Central memory CD8-positive, alpha-beta T cell (primary cell): ENCODE results near the gene DENND5A.
A peak's percentile ranks its signal among the peaks of the same experiment; 100 is the strongest.

Source experiments
- ATAC-seq: fragments of 150-1000 bp; cut with Tn5 transposase; replicated peaks from 2 replicates; pipeline ENCODE4 v1.10.0; 2022; ENCODE audit warnings: mild to moderate bottlenecking, moderate FRiP score, moderate number of reproducible peaks; ENCODE audit not compliant: poor library complexity, severe bottlenecking; ENCODE audit errors: extremely low read depth
- DNase-seq, 2 donors: peaks; one replicate each; pipeline ENCODE4 v3.0.0; 2021; ENCODE audit warnings: low spot score in 2 of 2
- H3K27ac Mint-ChIP-seq: one replicate; pipeline ENCODE4 v1.8.0; 2022; ENCODE audit warnings: low read depth, mild to moderate bottlenecking, moderate library complexity, mixed read lengths
- H3K27me3 Mint-ChIP-seq: one replicate; pipeline ENCODE4 v1.8.0; 2022; ENCODE audit warnings: mixed read lengths
- H3K36me3 Mint-ChIP-seq: one replicate; pipeline ENCODE4 v1.8.0; 2022; ENCODE audit warnings: mild to moderate bottlenecking, moderate library complexity, mixed read lengths; ENCODE audit not compliant: insufficient read depth
- H3K4me1 Mint-ChIP-seq: one replicate; pipeline ENCODE4 v1.8.0; 2022; ENCODE audit warnings: mixed read lengths
- H3K4me3 Mint-ChIP-seq: one replicate; pipeline ENCODE4 v1.8.0; 2022; ENCODE audit warnings: mild to moderate bottlenecking, moderate library complexity, mixed read lengths
- H3K9me3 Mint-ChIP-seq: one replicate; pipeline ENCODE4 v1.8.0; 2022; ENCODE audit warnings: mixed read lengths

Gene DENND5A

GRCh38 chr11:9137293-9138132 lies 127.6 kb downstream of the DENND5A start:
- no peaks in the 10 kb centered on the region for H3K9me3 Mint-ChIP-seq
- ATAC-seq = peak; percentile 75
- no peak overlapping the region for H3K4me3 Mint-ChIP-seq
- H3K4me1 Mint-ChIP-seq = peaks cover 15% of the 10 kb centered on the region
- H3K36me3 Mint-ChIP-seq = peaks cover 20% of the 10 kb centered on the region
- H3K27me3 Mint-ChIP-seq = no peaks in the 10 kb centered on the region
- DNase-seq = peak; percentile 38 to 45
- peak overlapping the region; percentile 41 for H3K27ac Mint-ChIP-seq

- ATAC-seq = no peak
- no peak overlapping the region for H3K4me3 Mint-ChIP-seq
- H3K9me3 Mint-ChIP-seq = no peaks in the 10 kb centered on the region
- DNase-seq = no peak
- H3K36me3 Mint-ChIP-seq = peaks cover 15% of the 10 kb centered on the region
- H3K27me3 Mint-ChIP-seq = no peaks in the 10 kb centered on the region
- peaks cover 15% of the 10 kb centered on the region for H3K4me1 Mint-ChIP-seq
- no peak overlapping the region for H3K27ac Mint-ChIP-seq
Measured at GRCh38 chr11:9136741-9137140, 128.4 kb downstream of the DENND5A start.

- Mint-ChIP-seq H3K4me3 (no peak overlapping the region), H3K36me3 (peaks cover 11% of the 10 kb centered on the region), H3K4me1 (peaks cover 15% of the 10 kb centered on the region), H3K9me3 (no peaks in the 10 kb centered on the region), H3K27me3 (no peaks in the 10 kb centered on the region), H3K27ac (no peak overlapping the region)
- DNase-seq (no peak), ATAC-seq (no peak)
Measured at GRCh38 chr11:9133956-9134355, 131.2 kb downstream of the DENND5A start.

GRCh38 chr11:9132203-9132878 lies 132.8 kb downstream of the DENND5A start:
- no peak for DNase-seq
- Mint-ChIP-seq H3K4me3 (no peak overlapping the region), H3K27ac (no peak overlapping the region), H3K9me3 (no peaks in the 10 kb centered on the region), H3K4me1 (peaks cover 8% of the 10 kb centered on the region), H3K27me3 (no peaks in the 10 kb centered on the region), H3K36me3 (peaks cover 11% of the 10 kb centered on the region)
- no peak for ATAC-seq

GRCh38 chr11:9130297-9130696 lies 134.9 kb downstream of the DENND5A start:
- Mint-ChIP-seq H3K27me3 (no peaks in the 10 kb centered on the region), H3K27ac (no peak overlapping the region), H3K9me3 (no peaks in the 10 kb centered on the region), H3K4me1 (no peaks in the 10 kb centered on the region), H3K4me3 (no peak overlapping the region), H3K36me3 (peaks cover 1% of the 10 kb centered on the region)
- ATAC-seq (no peak), DNase-seq (no peak)

GRCh38 chr11:9126636-9127035 lies 138.5 kb downstream of the DENND5A start:
- Mint-ChIP-seq H3K4me1 (no peaks in the 10 kb centered on the region), H3K27ac (no peak overlapping the region), H3K27me3 (no peaks in the 10 kb centered on the region), H3K9me3 (no peaks in the 10 kb centered on the region), H3K4me3 (no peak overlapping the region), H3K36me3 (no peaks in the 10 kb centered on the region)
- DNase-seq (no peak), ATAC-seq (no peak)

GRCh38 chr11:9125185-9125886 lies 139.8 kb downstream of the DENND5A start:
- H3K36me3 Mint-ChIP-seq = no peaks in the 10 kb centered on the region
- no peak for DNase-seq

GRCh38 chr11:9123595-9124304 lies 141.4 kb downstream of the DENND5A start:
- no peaks in the 10 kb centered on the region for H3K36me3 Mint-ChIP-seq
- no peak for ATAC-seq
- DNase-seq = no peak
- H3K9me3 Mint-ChIP-seq = no peaks in the 10 kb centered on the region
- no peak overlapping the region for H3K27ac Mint-ChIP-seq
- no peaks in the 10 kb centered on the region for H3K4me1 Mint-ChIP-seq
- H3K27me3 Mint-ChIP-seq = no peaks in the 10 kb centered on the region
- no peak overlapping the region for H3K4me3 Mint-ChIP-seq

More at GRCh38 chr11:9125185-9125886, 139.8 kb downstream of the DENND5A start:
- Mint-ChIP-seq H3K4me3 (no peak overlapping the region), H3K27ac (no peak overlapping the region), H3K9me3 (no peaks in the 10 kb centered on the region), H3K4me1 (no peaks in the 10 kb centered on the region), H3K27me3 (no peaks in the 10 kb centered on the region)
- no peak for ATAC-seq

- DNase-seq (no peak), ATAC-seq (no peak)
- Mint-ChIP-seq H3K4me3 (no peak overlapping the region), H3K27me3 (no peaks in the 10 kb centered on the region), H3K27ac (no peak overlapping the region), H3K36me3 (no peaks in the 10 kb centered on the region), H3K9me3 (no peaks in the 10 kb centered on the region), H3K4me1 (no peaks in the 10 kb centered on the region)
Measured at GRCh38 chr11:9121469-9121796, 143.7 kb downstream of the DENND5A start.

GRCh38 chr11:9120664-9121468 lies 144.3 kb downstream of the DENND5A start:
- no peak overlapping the region for H3K4me3 Mint-ChIP-seq
- peaks cover 2% of the 10 kb centered on the region for H3K27me3 Mint-ChIP-seq
- DNase-seq = no peak
- H3K27ac Mint-ChIP-seq = no peak overlapping the region
- no peaks in the 10 kb centered on the region for H3K36me3 Mint-ChIP-seq
- no peaks in the 10 kb centered on the region for H3K4me1 Mint-ChIP-seq
- no peaks in the 10 kb centered on the region for H3K9me3 Mint-ChIP-seq
- no peak for ATAC-seq

GRCh38 chr11:9118277-9118676 lies 146.9 kb downstream of the DENND5A start:
- Mint-ChIP-seq H3K4me1 (no peaks in the 10 kb centered on the region), H3K9me3 (no peaks in the 10 kb centered on the region), H3K27me3 (peaks cover 20% of the 10 kb centered on the region), H3K4me3 (no peak overlapping the region), H3K36me3 (no peaks in the 10 kb centered on the region), H3K27ac (no peak overlapping the region)
- ATAC-seq (no peak), DNase-seq (no peak)

- peaks cover 26% of the 10 kb centered on the region for H3K27me3 Mint-ChIP-seq
- peaks cover 5% of the 10 kb centered on the region for H3K9me3 Mint-ChIP-seq
- H3K4me3 Mint-ChIP-seq = no peak overlapping the region
- ATAC-seq (no peak), DNase-seq (no peak)
- H3K27ac Mint-ChIP-seq = no peak overlapping the region
- no peaks in the 10 kb centered on the region for H3K36me3 Mint-ChIP-seq
- H3K4me1 Mint-ChIP-seq = no peaks in the 10 kb centered on the region
Measured at GRCh38 chr11:9112075-9112474, 153.1 kb downstream of the DENND5A start.
